Measurements from ENCODE around the gene MYOM1.

DNA sequence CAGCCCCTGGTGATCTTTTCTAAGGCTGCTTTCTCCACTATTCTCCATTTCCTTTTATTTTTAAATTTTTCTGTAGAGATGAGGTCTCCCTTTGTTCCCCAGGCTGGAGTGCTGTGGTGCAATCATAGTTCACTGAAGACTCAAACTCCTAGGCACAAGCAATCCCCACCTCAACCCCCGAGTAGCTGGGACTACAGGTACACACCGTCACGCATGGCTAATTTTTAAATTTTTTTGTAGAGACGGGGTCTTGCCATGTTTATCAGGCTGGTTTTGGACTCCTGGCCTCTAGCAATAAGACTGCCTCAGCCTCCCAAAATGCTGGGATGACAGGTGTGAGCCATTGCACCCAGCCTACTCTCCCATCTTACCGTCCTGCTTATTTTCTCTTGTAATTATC is 184.1 kb downstream of the MYOM1 start:
- TF ChIP-seq, protein P1, sequence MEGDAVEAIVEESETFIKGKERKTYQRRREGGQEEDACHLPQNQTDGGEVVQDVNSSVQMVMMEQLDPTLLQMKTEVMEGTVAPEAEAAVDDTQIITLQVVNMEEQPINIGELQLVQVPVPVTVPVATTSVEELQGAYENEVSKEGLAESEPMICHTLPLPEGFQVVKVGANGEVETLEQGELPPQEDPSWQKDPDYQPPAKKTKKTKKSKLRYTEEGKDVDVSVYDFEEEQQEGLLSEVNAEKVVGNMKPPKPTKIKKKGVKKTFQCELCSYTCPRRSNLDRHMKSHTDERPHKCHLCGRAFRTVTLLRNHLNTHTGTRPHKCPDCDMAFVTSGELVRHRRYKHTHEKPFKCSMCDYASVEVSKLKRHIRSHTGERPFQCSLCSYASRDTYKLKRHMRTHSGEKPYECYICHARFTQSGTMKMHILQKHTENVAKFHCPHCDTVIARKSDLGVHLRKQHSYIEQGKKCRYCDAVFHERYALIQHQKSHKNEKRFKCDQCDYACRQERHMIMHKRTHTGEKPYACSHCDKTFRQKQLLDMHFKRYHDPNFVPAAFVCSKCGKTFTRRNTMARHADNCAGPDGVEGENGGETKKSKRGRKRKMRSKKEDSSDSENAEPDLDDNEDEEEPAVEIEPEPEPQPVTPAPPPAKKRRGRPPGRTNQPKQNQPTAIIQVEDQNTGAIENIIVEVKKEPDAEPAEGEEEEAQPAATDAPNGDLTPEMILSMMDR (IDR thresholded peaks at IDR 0.05) = no peak
- TF ChIP-seq POLR2A (IDR thresholded peaks at IDR 0.05; ENCODE audit: low read depth) (no peak), POLR2AphosphoS5 (IDR thresholded peaks at IDR 0.05) (no peak), EP300 (IDR thresholded peaks at IDR 0.05) (no peak)

Data from esophagus muscularis mucosa (tissue), 4 donors.